ENCODE data around the gene ZBTB7C. TPM values are rescaled to one million over a fixed set of nuclear protein-coding genes. Genes with fewer than 3 reads are reported as not detected.

The ZBTB7C gene
- total and polyA plus RNA-seq, 2 donors (not counting 1 experiment from before 2014, with no cell fraction given) = not detected

DNA sequence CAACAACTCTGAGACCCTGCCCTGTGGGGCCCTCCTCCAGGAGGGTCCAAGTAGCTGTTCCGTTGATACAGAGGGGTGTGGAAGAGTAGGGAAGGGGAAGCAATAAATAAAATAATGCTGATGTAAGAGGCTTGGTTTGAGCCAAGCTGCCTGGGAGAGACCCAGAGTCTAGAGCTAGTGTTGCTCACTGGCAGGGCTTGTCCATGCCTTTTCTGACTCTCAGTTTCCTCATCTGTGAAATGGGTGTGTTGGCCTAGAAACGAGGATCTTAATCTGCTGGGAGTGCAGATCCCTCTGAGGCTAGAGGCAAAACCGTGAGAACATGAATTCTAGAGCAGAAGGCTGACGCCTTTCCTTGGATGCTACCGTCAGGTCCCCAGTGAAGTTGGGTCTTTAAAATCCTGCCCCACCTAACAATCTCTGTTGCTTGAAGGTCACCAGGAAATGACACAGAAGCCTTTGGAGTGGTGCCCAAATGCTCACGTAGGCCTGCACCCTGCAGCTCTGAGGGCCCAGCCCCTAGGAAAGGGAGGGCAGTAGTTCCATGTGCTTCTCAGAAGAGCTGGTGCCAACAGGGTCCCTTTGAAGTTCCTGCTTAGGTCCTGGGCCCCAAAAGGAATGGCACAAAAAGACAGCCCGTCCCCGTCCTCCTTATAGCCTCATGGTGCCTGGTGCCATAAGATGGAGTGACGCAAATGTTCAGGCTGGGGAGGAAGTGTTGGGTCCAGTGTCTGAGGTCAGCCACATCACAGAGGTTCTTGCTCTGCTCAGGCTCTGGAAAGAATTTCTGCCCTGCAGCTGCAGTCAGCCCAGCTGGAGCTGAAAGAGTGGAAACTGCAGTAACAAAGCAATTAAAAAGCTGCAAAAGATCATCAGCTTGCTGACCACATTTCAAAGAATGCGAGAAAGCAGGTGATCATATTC lies 405.5 kb downstream of the ZBTB7C start:
- peaks cover 2% of the 10 kb centered on the region for H3K4me1 Mint-ChIP-seq
- H3K4me2 ChIP-seq (replicated peaks; ENCODE audit: low read depth, low read length, poor library complexity, severe bottlenecking) = no peak overlapping the region

GRCh38 chr18:48002933-48003365 lies 406.2 kb downstream of the ZBTB7C start:
- no peak for DNase-seq
- ATAC-seq (ENCODE audit: low read depth) = no peak
- TF ChIP-seq, protein P1, sequence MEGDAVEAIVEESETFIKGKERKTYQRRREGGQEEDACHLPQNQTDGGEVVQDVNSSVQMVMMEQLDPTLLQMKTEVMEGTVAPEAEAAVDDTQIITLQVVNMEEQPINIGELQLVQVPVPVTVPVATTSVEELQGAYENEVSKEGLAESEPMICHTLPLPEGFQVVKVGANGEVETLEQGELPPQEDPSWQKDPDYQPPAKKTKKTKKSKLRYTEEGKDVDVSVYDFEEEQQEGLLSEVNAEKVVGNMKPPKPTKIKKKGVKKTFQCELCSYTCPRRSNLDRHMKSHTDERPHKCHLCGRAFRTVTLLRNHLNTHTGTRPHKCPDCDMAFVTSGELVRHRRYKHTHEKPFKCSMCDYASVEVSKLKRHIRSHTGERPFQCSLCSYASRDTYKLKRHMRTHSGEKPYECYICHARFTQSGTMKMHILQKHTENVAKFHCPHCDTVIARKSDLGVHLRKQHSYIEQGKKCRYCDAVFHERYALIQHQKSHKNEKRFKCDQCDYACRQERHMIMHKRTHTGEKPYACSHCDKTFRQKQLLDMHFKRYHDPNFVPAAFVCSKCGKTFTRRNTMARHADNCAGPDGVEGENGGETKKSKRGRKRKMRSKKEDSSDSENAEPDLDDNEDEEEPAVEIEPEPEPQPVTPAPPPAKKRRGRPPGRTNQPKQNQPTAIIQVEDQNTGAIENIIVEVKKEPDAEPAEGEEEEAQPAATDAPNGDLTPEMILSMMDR (IDR thresholded peaks at IDR 0.05) = no peak
- no peak for TF ChIP-seq EZH2 (IDR thresholded peaks at IDR 0.05; ENCODE audit: borderline replicate concordance, insufficient read depth, low read depth, low read length, poor library complexity, severe bottlenecking)
- peaks cover 17% of the 10 kb centered on the region for H3K27me3 Mint-ChIP-seq
- POLR2A ChIA-PET = no interaction called here
- H3K27me3 ChIP-seq (replicated peaks in 1 of 4; ENCODE audit: control extremely low read depth in 1 of 4, control insufficient read depth in 3 of 4, insufficient read depth in 4 of 4, low read length in 3 of 4) = peaks cover 0 to 15% (median 11%) of the 10 kb centered on the region in 4 experiments
- no peak overlapping the region for H3K4me3 Mint-ChIP-seq
- H3K27ac Mint-ChIP-seq = no peak overlapping the region
- no peak overlapping the region for H3K27ac ChIP-seq (ENCODE audit: low read length in 2 of 2)
- WGBS (ENCODE audit: insufficient coverage) = 56% methylated on average over 5 of the region's 5 CpGs
- no peaks in the 10 kb centered on the region for H3K9me3 Mint-ChIP-seq (ENCODE audit: insufficient read depth)
- H2AFZ ChIP-seq (ENCODE audit: insufficient read depth, low read depth, low read length, poor library complexity, severe bottlenecking) = no peak overlapping the region
- CTCF ChIA-PET = no interaction called here
- H3K4me1 Mint-ChIP-seq = no peaks in the 10 kb centered on the region
- H3K9me3 ChIP-seq (ENCODE audit: control extremely low read depth in 1 of 3, control insufficient read depth in 2 of 3, insufficient read depth in 1 of 3, low read length in 2 of 3) = peaks cover 0 to 9% (median 0%) of the 10 kb centered on the region in 3 donors
- H3K4me1 ChIP-seq (ENCODE audit: control insufficient read depth in 2 of 2, insufficient read depth in 2 of 2, low read length in 2 of 2) = peaks cover 5 to 7% of the 10 kb centered on the region in 2 donors
- no peaks in the 10 kb centered on the region for H3K36me3 ChIP-seq (replicated peaks in 1 of 2; ENCODE audit: control extremely low read depth in 1 of 2, control insufficient read depth in 1 of 2, extremely low read depth in 1 of 2, insufficient read depth in 2 of 2, low read length in 1 of 2)
- H3K4me3 ChIP-seq (ENCODE audit: control extremely low read depth in 1 of 5, extremely low read depth in 1 of 5, insufficient read depth in 1 of 5, low read depth in 2 of 5, low read length in 4 of 5) = no peak overlapping the region
- H4K20me1 ChIP-seq (ENCODE audit: control insufficient read depth, insufficient read depth, low read length, poor library complexity, severe bottlenecking) = no peaks in the 10 kb centered on the region
- H3K79me2 ChIP-seq (ENCODE audit: control insufficient read depth, insufficient read depth, low read length) = no peaks in the 10 kb centered on the region
- intact Hi-C loops (cut with micrococcal nuclease) = no loop called here
- H3K9ac ChIP-seq (ENCODE audit: low read length) = no peak overlapping the region
- H3K4me2 ChIP-seq (replicated peaks; ENCODE audit: low read depth, low read length, poor library complexity, severe bottlenecking) = no peak overlapping the region

More for the DNA sequence above, 405.5 kb downstream of the ZBTB7C start:
- no peaks in the 10 kb centered on the region for H3K79me2 ChIP-seq (ENCODE audit: control insufficient read depth, insufficient read depth, low read length)
- no peak overlapping the region for H3K9ac ChIP-seq (ENCODE audit: low read length)
- Mint-ChIP-seq H3K9me3 (ENCODE audit: insufficient read depth) (no peaks in the 10 kb centered on the region), H3K27ac (no peak overlapping the region), H3K4me3 (no peak overlapping the region), H3K27me3 (peaks cover 21% of the 10 kb centered on the region)
- ATAC-seq (ENCODE audit: low read depth) (no peak), DNase-seq (no peak)
- no peak overlapping the region for H3K4me3 ChIP-seq (ENCODE audit: control extremely low read depth in 1 of 5, extremely low read depth in 1 of 5, insufficient read depth in 1 of 5, low read depth in 2 of 5, low read length in 4 of 5)
- POLR2A ChIA-PET = no interaction called here
- H4K20me1 ChIP-seq (ENCODE audit: control insufficient read depth, insufficient read depth, low read length, poor library complexity, severe bottlenecking) = no peaks in the 10 kb centered on the region
- peaks cover 0 to 9% (median 0%) of the 10 kb centered on the region in 3 donors for H3K9me3 ChIP-seq (ENCODE audit: control extremely low read depth in 1 of 3, control insufficient read depth in 2 of 3, insufficient read depth in 1 of 3, low read length in 2 of 3)
- H3K27ac ChIP-seq (ENCODE audit: low read length in 2 of 2) = no peak overlapping the region
- CTCF ChIA-PET = no interaction called here
- peaks cover 9 to 11% of the 10 kb centered on the region in 2 donors for H3K4me1 ChIP-seq (ENCODE audit: control insufficient read depth in 2 of 2, insufficient read depth in 2 of 2, low read length in 2 of 2)
- TF ChIP-seq, protein P1 (IDR thresholded peaks at IDR 0.05) = no peak
- TF ChIP-seq EZH2 (IDR thresholded peaks at IDR 0.05; ENCODE audit: borderline replicate concordance, insufficient read depth, low read depth, low read length, poor library complexity, severe bottlenecking) = no peak
- H2AFZ ChIP-seq (ENCODE audit: insufficient read depth, low read depth, low read length, poor library complexity, severe bottlenecking) = no peak overlapping the region
- intact Hi-C loops (cut with micrococcal nuclease) = no loop called here
- 35% methylated on average over 8 of the region's 10 CpGs for WGBS (ENCODE audit: insufficient coverage)
- H3K27me3 ChIP-seq (replicated peaks in 1 of 4; ENCODE audit: control extremely low read depth in 1 of 4, control insufficient read depth in 3 of 4, insufficient read depth in 4 of 4, low read length in 3 of 4) = peaks cover 0 to 19% (median 12%) of the 10 kb centered on the region in 4 experiments
- no peaks in the 10 kb centered on the region for H3K36me3 ChIP-seq (replicated peaks in 1 of 2; ENCODE audit: control extremely low read depth in 1 of 2, control insufficient read depth in 1 of 2, extremely low read depth in 1 of 2, insufficient read depth in 2 of 2, low read length in 1 of 2)

Data from B cell (primary cell).